AG09319 (cell line): ENCODE results near the gene SH2B3.

Experiments
- DNase-seq: peaks from one replicate; pipeline ENCODE4 v3.0.0-alpha.2; 2010; ENCODE audit warnings: low read depth; ENCODE audit errors: extremely low read depth
- CTCF ChIP-seq: IDR thresholded peaks from 2 replicates; pipeline ENCODE4 v1.5.1; 2011; ENCODE audit warnings: low read depth, mild to moderate bottlenecking, inconsistent platforms, low read length, moderate library complexity

SH2B3 gene

DNA sequence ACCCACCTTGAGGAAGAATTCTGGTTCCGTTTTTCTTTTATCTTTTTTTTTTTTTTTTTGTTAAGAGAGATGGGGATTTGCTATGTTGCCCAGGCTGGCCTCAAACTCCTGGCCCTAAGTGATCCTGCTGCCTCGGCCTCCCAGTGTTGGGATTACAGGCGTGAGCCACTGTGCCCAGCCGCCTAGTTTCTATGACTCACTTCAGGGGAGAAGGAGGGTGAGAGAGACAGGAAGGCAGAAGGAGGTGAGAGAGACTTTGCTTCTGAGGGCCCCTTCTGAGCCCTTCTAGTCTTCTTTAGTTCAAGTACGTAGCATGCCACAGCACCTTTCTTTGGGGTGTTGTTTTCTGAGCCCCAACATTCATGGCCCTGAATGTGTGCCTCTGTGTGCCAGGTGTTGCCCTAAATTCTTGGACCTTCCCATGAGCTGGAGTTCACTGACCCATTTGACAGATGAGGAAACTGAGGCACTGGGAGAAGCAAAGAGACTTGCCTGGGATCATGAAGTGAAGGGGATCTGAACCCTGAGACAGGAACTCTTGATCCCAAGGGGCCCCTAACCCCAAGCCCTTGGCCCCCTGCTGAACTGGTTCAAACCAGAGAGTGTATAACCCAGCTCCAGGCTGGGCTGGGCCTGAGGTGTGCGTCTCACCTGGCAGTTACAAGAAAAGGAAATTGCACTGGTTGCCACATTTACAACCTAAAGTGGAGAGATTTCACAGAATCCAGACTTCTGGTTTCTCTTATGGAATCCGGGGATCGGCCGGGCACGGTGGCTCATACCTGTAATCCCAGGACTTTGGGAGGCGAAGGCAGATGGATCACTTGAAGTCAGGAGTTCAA lies 20.8 kb downstream of the SH2B3 start:
- TF ChIP-seq CTCF, result no peak
- no peak for DNase-seq

GRCh38 chr12:111427417-111428074 lies 21.8 kb downstream of the SH2B3 start:
- no peak for DNase-seq
- TF ChIP-seq CTCF, result no peak

DNA sequence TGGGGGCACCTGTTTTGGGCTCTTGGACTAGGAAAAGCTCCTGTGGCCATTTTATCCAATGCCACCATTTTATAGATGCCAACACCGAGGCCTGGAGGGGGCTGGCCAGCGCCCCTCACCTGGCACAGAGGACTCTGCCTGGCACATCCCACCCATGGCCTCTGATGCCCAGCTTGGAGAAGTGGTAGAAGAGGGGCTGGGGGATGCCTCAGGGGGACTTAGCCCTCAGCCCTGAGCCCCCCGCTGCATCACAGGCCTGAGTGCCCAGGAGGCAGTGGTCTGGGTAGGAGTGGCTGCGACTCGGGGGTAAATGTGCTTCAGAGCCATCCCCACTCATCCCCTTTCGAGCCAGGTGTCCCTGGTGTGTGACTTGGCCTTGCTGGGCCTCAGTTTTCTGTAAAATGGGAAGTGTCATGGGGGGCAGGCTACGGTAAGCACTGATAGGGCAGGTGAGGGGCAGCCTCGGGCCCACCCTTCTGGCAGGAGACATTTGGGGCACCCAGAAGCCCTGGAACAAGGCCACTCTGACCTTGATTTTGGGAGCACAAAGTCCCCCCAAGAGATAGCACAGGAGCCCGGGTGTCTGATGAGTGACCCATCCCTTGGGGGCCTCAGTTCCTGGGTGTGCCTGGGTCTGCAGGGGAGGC lies 22.5 kb downstream of the SH2B3 start:
- no peak for TF ChIP-seq CTCF
- DNase-seq, result no peak

DNA sequence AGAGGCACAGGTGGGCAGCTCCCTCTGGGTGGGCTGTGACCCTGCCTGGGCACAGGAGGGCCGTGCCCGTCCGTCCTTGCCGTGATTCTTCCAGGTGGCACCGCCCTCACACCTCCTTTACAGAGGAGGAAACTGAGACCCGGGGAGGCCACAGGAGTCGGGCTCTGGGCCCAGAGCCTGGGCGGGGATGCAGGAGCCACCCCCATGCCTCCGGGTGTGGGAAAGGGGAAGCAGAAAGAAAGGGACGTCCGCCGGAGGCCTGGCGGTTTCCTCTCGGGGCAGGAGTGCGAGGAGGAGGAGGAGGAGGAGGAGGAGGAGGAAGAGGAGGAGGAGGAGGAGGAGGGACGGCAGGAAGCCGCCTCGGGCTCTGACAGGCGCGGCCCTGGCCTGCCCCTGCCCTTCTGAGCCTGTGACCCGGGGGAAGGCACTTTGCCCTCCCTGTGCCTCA lies 23.0 kb downstream of the SH2B3 start:
- DNase-seq, result no peak
- TF ChIP-seq CTCF, result no peak

DNA sequence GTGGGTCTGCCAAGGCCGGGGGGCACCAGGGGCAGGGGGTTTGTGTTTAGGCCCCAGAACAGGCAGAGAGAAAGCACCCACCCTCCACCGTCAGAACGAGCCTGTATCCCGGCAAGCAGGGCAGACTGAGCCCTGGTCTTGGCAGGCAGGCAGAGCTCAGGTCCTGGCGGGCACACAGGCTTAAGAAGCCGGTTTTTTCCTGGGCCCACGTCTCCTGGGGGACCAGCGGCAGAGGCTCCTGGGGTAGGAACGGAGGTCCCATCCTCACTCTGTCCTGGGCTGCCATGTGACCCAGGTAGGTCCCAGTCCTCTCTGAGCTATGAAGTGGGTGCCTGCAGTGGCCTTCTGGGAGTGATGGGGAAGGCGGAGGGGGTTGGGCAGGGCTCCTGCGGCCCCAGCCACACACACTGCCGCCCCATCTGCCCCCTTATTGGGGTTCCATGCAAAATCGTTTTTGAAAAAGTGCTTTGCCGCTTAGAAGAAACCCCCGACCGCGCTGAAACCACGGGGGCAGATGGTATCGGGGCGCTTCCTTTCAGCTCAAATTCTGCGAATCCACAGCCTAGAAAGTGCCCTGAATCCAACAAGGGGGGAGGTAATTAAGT lies 24.2 kb downstream of the SH2B3 start:
- TF ChIP-seq CTCF, result no peak
- no peak for DNase-seq

DNA sequence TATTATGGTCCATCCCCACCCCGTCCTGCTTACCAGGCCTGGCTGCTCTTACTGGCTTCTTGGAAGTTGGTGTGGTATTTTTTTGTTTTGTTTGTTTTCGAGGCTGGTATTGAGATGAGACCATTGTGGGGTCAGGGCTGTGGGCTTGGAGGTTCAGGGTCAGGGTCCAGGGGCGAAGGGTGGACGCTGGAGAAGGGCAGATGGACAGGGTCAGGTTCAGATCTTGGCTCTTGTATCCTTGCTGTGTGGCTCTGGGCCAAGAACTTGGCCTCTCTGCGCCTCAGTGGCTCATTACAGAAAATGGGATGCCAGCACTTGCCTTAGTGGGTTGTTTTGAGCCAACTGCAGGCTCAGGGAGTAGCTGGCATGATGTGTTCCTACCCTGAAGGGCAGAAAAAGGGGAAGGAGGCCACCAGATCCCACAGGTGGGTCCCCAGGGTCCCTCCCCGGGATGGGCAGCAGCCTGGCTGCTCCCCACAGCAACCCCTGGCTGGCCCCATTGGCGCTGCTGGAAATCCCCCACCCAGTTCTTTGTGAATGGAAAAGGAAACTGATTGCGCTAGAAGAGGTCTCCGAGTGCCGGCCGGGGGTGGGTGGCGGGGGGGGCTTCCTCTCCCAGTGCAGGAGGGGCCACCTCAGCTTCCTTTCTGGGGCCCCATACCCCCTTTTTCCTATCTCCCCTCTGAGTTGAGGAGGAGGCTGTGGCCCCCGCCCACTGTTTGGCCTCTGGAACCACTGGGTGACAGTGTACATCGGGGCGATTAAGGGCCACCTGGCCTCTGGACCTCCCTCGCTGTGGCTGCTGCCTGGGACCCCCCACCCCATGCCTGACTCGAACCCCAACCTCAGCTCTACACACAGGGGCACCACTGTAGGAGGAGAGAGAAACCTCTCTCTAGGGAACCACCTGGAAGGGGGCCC lies 25.0 kb downstream of the SH2B3 start:
- no peak for DNase-seq
- no peak for TF ChIP-seq CTCF
